ENCODE measurements around the gene DSCAML1. TPM values are rescaled to one million over a fixed set of nuclear protein-coding genes. Genes with fewer than 3 reads are reported as not detected.

Gene DSCAML1
- total RNA-seq, 1 experiment from 2014 or later, result 0.15 TPM

DNA sequence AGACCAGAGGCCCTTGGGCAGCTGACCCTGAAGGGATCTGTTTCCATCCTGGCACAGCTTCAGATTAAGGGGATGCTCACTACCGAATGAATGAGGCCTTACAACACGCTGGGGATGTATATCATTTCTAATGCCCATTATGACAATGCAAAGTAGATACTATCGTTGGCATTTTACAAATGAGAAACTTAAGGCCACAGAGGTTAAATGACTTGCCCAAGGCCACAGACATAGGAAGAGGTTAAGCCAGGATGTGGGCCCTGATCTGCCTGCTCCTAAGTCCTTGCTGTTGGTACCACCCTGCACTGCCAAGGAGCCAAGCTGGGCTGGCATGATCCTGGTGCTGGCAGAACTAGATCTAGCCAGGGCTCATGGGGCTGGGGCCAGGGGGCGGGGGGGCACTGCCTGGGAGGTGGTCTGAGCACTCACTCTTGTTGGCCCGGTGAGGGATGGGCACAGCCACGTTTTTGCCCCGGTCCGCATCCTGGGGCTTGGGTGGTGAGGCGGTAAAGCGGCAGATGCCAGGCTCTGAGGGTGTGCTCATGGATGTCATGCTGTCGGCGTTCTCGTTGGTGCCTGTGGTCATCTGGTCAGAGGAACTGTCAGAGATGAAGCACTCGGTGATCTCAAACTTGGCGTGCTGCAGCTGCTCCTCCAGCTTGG, 366.6 kb downstream of the DSCAML1 start:
- Histone ChIP-seq H3K18ac (ENCODE audit: insufficient read length, low read depth, low read length) (no peak overlapping the region), H2BK20ac (ENCODE audit: low read depth, low read length, poor library complexity, severe bottlenecking) (no peak overlapping the region), H4K20me1 (ENCODE audit: control insufficient read depth, insufficient read depth, insufficient read length) (no peaks in the 10 kb centered on the region), H3K27me3 (ENCODE audit: insufficient read depth, low read length) (no peaks in the 10 kb centered on the region), H2BK12ac (ENCODE audit: insufficient read length, low read depth, low read length) (no peak overlapping the region), H3K14ac (ENCODE audit: insufficient read depth, low read length) (no peak overlapping the region; the same call in 1 of the 2 replicates), H3K79me1 (ENCODE audit: insufficient read depth, low read depth, low read length, poor library complexity, severe bottlenecking) (no peaks in the 10 kb centered on the region), H2BK120ac (ENCODE audit: low read depth, low read length, poor library complexity, severe bottlenecking) (no peak overlapping the region), H3K23ac (ENCODE audit: insufficient read length, low read depth, low read length) (no peak overlapping the region), H3K4me1 (ENCODE audit: insufficient read depth, low read length) (no peaks in the 10 kb centered on the region), H3K56ac (ENCODE audit: insufficient read length, low read depth, low read length) (no peak overlapping the region), H3K79me2 (ENCODE audit: insufficient read depth, low read length) (no peaks in the 10 kb centered on the region), H3K27ac (ENCODE audit: insufficient read length, low read depth, low read length) (no peak overlapping the region), H3K23me2 (ENCODE audit: insufficient read length, low read depth, low read length, poor library complexity, severe bottlenecking) (no peaks in the 10 kb centered on the region), H2BK15ac (ENCODE audit: low read depth, low read length) (no peak overlapping the region), H4K8ac (replicated peaks; ENCODE audit: insufficient read length, low read depth, low read length) (no peak overlapping the region), H3K4ac (ENCODE audit: low read depth, low read length) (no peak overlapping the region), H4K91ac (ENCODE audit: insufficient read length, low read depth, low read length) (no peak overlapping the region), H3K9ac (ENCODE audit: extremely low read depth, insufficient read length, low read length) (no peak overlapping the region), H4K5ac (ENCODE audit: insufficient read length, low read depth, low read length) (no peak overlapping the region), H2BK5ac (ENCODE audit: insufficient read length, low read length) (no peak overlapping the region), H3T11ph (ENCODE audit: low read length) (no peak overlapping the region), H2AK5ac (ENCODE audit: insufficient read length, low read length) (no peak overlapping the region), H3K9me3 (ENCODE audit: control insufficient read depth, low read depth, low read length) (no peaks in the 10 kb centered on the region), H3K4me2 (ENCODE audit: insufficient read depth, insufficient read length, low read length) (no peak overlapping the region), H2AFZ (ENCODE audit: low read length) (no peak overlapping the region)
- no peak for TF ChIP-seq CTCF (conservative IDR thresholded peaks at IDR 0.05)
- Mint-ChIP-seq H3K4me3 (no peak overlapping the region), H3K9me3 (no peaks in the 10 kb centered on the region), H3K27ac (0 out of 7 replicates have a peak overlapping the region, but pooled peaks of 1 of the 3 experiments have one; percentile 38), H3K36me3 (ENCODE audit: insufficient read depth in 1 of 3, low read depth in 3 of 3) (no peaks in the 10 kb centered on the region), H3K4me1 (peaks cover 27 to 48% of the 10 kb centered on the region in 2 experiments), H3K27me3 (ENCODE audit: low read depth) (peaks cover 20% of the 10 kb centered on the region)
- no CpG with 5 or more reads among the region's 15 CpGs for WGBS (ENCODE audit: extremely low coverage, insufficient read length, low lambda C conversion rate)
- DNase-seq, result no peak

Measured in H9 (cell line).